IMR-90 (cell line): ENCODE results near the gene SNAPC2. TPM values are rescaled to one million over a fixed set of nuclear protein-coding genes. Genes with fewer than 3 reads are reported as not detected.

Experiments used
- ATAC-seq: fragments of 200-7000 bp; cut with Tn5 transposase; 2 replicates; pipeline ENCODE4 v1.9.1; 2020; ENCODE audit warnings: low read depth, mild to moderate bottlenecking, moderate library complexity
- BruUV-seq: library from RNA; stranded (reverse); fragments of 400-500 nt; replicated peaks from 2 replicates; lab custom pipeline; 2021; lab: Mats Ljungman, UMichigan
- CTCF ChIA-PET: fragments of 300-600 bp; formaldehyde crosslinking; extraction: SDS; loops from one replicate; lab custom pipeline; 2021; ENCODE audit warnings: antibody characterized with exemption; lab: Yijun Ruan, JAX
- POLR2A ChIA-PET: fragments of 300-600 bp; sonication (Branson Sonifier 250); formaldehyde crosslinking; loops from one replicate; lab custom pipeline; 2022; ENCODE audit warnings: antibody characterized with exemption; ENCODE audit not compliant: unreplicated experiment; lab: Charles Lee
- DNase-seq: peaks from one replicate; pipeline ENCODE4 v3.0.0; 2013
- H2AFZ ChIP-seq: replicated peaks from 2 replicates; pipeline ENCODE3; 2013; ENCODE audit warnings: low read length, mild to moderate bottlenecking; ENCODE audit not compliant: poor library complexity
- H2AK5ac ChIP-seq: 2 replicates; pipeline ENCODE4 v1.6.1; 2013; ENCODE audit warnings: low read depth, low read length, inconsistent platforms
- H2AK9ac ChIP-seq: replicated peaks from 2 replicates; pipeline ENCODE3; 2013; ENCODE audit warnings: mild to moderate bottlenecking, low read depth, low read length, moderate library complexity; ENCODE audit not compliant: poor library complexity
- H2BK120ac ChIP-seq: 2 replicates; pipeline ENCODE4 v1.6.1; 2013; ENCODE audit warnings: low read depth, low read length, inconsistent platforms
- H2BK15ac ChIP-seq: 3 replicates; pipeline ENCODE4 v1.6.1; 2013; ENCODE audit warnings: low read depth, low read length, inconsistent platforms
- H2BK20ac ChIP-seq: 2 replicates; pipeline ENCODE4 v1.6.1; 2013; ENCODE audit warnings: low read depth, mild to moderate bottlenecking, inconsistent platforms, low read length, moderate library complexity
- H2BK5ac ChIP-seq: 2 replicates; pipeline ENCODE4 v1.6.1; 2013; ENCODE audit warnings: mild to moderate bottlenecking, low read depth, low read length, inconsistent platforms; ENCODE audit not compliant: poor library complexity, severe bottlenecking
- H3K14ac ChIP-seq: replicated peaks from 2 replicates; pipeline ENCODE4 v1.6.1; 2013; ENCODE audit warnings: low read depth, low read length, inconsistent platforms
- H3K18ac ChIP-seq: 2 replicates; pipeline ENCODE4 v1.6.1; 2013; ENCODE audit warnings: low read depth, low read length, control low read depth
- H3K23ac ChIP-seq: 2 replicates; pipeline ENCODE4 v1.6.1; 2013; ENCODE audit warnings: low read depth, low read length, inconsistent platforms
- H3K27ac ChIP-seq: 2 replicates; pipeline ENCODE4 v1.5.1; 2013; ENCODE audit warnings: mild to moderate bottlenecking, control low read depth, low read length; ENCODE audit not compliant: insufficient read depth
- H3K27me3 ChIP-seq: 2 replicates; pipeline ENCODE4 v1.6.1; 2013; ENCODE audit warnings: low read length; ENCODE audit not compliant: control insufficient read depth, insufficient read depth
- H3K36me3 ChIP-seq: 2 replicates; pipeline ENCODE4 v1.6.1; 2013; ENCODE audit warnings: low read length, mixed read lengths; ENCODE audit not compliant: control insufficient read depth, insufficient read depth
- H3K4ac ChIP-seq: 2 replicates; pipeline ENCODE4 v1.6.1; 2013; ENCODE audit warnings: low read depth, low read length, inconsistent platforms
- H3K4me1 ChIP-seq: 2 replicates; pipeline ENCODE4 v1.6.1; 2013; ENCODE audit warnings: low read length, mixed read lengths; ENCODE audit not compliant: control insufficient read depth, insufficient read depth
- H3K4me2 ChIP-seq: 2 replicates; pipeline ENCODE4 v1.6.1; 2013; ENCODE audit warnings: low read depth, mild to moderate bottlenecking, control low read depth, low read length, moderate library complexity
- H3K4me3 ChIP-seq: 2 replicates; pipeline ENCODE4 v1.5.1; 2013; ENCODE audit warnings: low read depth, mild to moderate bottlenecking, control low read depth, low read length, moderate library complexity; ENCODE audit not compliant: insufficient read depth
- H3K56ac ChIP-seq: 2 replicates; pipeline ENCODE4 v1.6.1; 2013; ENCODE audit warnings: low read length, inconsistent platforms; ENCODE audit not compliant: insufficient read depth; ENCODE audit errors: extremely low read depth
- H3K79me1 ChIP-seq, 2 experiments: 2 replicates each; pipeline ENCODE4 v1.6.1; 2013; ENCODE audit warnings: low read length in 2 of 2, inconsistent platforms in 1 of 2, low read depth in 1 of 2
- H3K9ac ChIP-seq: 2 replicates; pipeline ENCODE4 v1.6.1; 2013; ENCODE audit warnings: low read depth, low read length, control low read depth
- H3K9me1 ChIP-seq: 2 replicates; pipeline ENCODE4 v1.6.1; 2013; ENCODE audit warnings: low read length, inconsistent platforms; ENCODE audit not compliant: insufficient read depth
- H3K9me3 ChIP-seq: 2 replicates; pipeline ENCODE4 v1.6.1; 2013; ENCODE audit warnings: low read length; ENCODE audit not compliant: control insufficient read depth, insufficient read depth
- H4K20me1 ChIP-seq: 2 replicates; pipeline ENCODE4 v1.6.1; 2013; ENCODE audit warnings: low read length, inconsistent platforms; ENCODE audit not compliant: insufficient read depth
- H4K5ac ChIP-seq: 2 replicates; pipeline ENCODE4 v1.6.1; 2013; ENCODE audit warnings: mild to moderate bottlenecking, low read depth, low read length, control low read depth
- H4K8ac ChIP-seq, 2 experiments: 2 replicates each; pipeline ENCODE4 v1.6.1; 2013; ENCODE audit warnings: low read depth in 2 of 2, low read length in 2 of 2, control low read depth in 1 of 2, inconsistent platforms in 1 of 2
- H4K91ac ChIP-seq: 2 replicates; pipeline ENCODE4 v1.6.1; 2013; ENCODE audit warnings: low read depth, low read length, inconsistent platforms; ENCODE audit not compliant: insufficient read depth
- BHLHE40 ChIP-seq: fragments of 150-350 bp; IDR thresholded peaks from 2 replicates; pipeline ENCODE4 v1.6.1; 2016; ENCODE audit warnings: mild to moderate bottlenecking, low read depth, low read length
- MXI1 ChIP-seq: IDR thresholded peaks from 2 replicates; pipeline ENCODE4 v1.6.1; 2012; ENCODE audit warnings: low read depth, mild to moderate bottlenecking, low read length, moderate library complexity, borderline replicate concordance
- WGBS, 2 experiments: methylation state at CpG; one replicate each; pipeline versions ENCODE4 v1.1.5 to v1.1.7; 2013; ENCODE audit warnings: missing lambda C conversion rate in 2 of 2; ENCODE audit not compliant: insufficient read length in 1 of 2; ENCODE audit errors: extremely low coverage in 2 of 2; 5-methylcytosine and 5-hydroxymethylcytosine counted together
- dilution Hi-C: fragments of 300-500 bp; cut with HindIII; formaldehyde crosslinking; loops from one replicate; pipeline ENCODE4 v1.14.3; 2018; ENCODE audit warnings: low sequenced_read_pairs; ENCODE audit not compliant: unreplicated experiment
- in situ Hi-C: fragments of 300-500 bp; cut with MboI; formaldehyde crosslinking; loops from 3 replicates; pipeline ENCODE4 v1.14.3; 2019; ENCODE audit warnings: low sequenced_read_pairs, inconsistent platforms, mixed read lengths
- intact Hi-C: fragments of 100-400 bp; cut with micrococcal nuclease; formaldehyde crosslinking; loops from 2 replicates; pipeline ENCODE4 v1.10.0; 2022
- polyA plus RNA-seq, 3 experiments: library from polyadenylated mRNA; depleted of rRNA; stranded (reverse); fragments of >200 nt; gene quantifications; 2 replicates each; pipeline ENCODE4 v1.2.3, GENCODE V29; 2012; ENCODE audit warnings: low replicate concordance in 1 of 3
- total RNA-seq: library from RNA; depleted of rRNA; stranded (reverse); fragments of >200 nt; gene quantifications from 2 replicates; pipeline ENCODE4 v1.2.3, GENCODE V29; 2012
- TF ChIP-seq, protein P1 (sequence below): fragments of 150-350 bp; IDR thresholded peaks from 2 replicates; pipeline ENCODE4 v1.6.1; 2016; ENCODE audit warnings: low read depth, mild to moderate bottlenecking, low read length, moderate library complexity, borderline replicate concordance

Gene SNAPC2
- total and polyA plus RNA-seq, 2 of the 4 experiments (the other 2 are of a cell fraction): 12.5 to 29.2 TPM

DNA sequence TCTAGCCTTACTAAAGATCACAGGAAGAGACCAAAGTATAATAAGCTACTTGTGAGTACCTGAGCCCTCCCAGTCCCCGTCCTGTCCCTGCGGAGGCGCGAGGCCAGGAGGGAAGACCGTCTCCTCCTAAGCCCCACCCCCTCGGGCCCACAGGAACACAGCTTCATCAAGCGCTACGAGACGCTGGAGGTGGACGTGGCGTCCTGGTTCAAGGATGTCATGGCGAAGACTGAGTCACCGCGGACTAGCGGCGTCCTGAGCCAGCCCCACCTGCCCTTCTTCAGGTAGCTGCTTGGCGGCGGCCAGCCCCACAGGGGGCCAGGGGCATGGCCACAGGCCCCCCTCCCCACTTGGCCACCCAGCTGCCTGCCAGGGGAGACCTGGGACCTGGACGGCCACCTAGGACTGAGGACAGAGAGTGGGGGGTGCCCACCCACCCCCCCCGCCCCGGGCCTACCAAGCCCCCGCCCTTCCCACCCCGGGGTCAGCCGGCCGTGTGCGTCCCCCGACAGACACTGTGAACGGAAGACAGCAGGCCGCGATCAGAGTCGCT, 7.9 kb upstream of the SNAPC2 start:
- Histone ChIP-seq H3K36me3 (peaks cover 28% of the 10 kb centered on the region), H2AK9ac (no peak overlapping the region), H2BK20ac (no peak overlapping the region), H3K79me1 (peaks cover 0 to 18% of the 10 kb centered on the region in 2 experiments; a peak in 2 of 4 replicates), H3K4me3 (no peak overlapping the region), H3K18ac (no peak overlapping the region), H4K91ac (no peak overlapping the region), H2BK5ac (no peak overlapping the region), H4K20me1 (peaks cover 23% of the 10 kb centered on the region), H3K56ac (no peak overlapping the region), H2BK15ac (no peak overlapping the region), H2AFZ (no peak overlapping the region), H2AK5ac (no peak overlapping the region), H3K23ac (no peak overlapping the region), H4K8ac (no peak overlapping the region), H3K9ac (no peak overlapping the region), H3K4me1 (peaks cover 7% of the 10 kb centered on the region; the same call in 1 of the 2 replicates), H3K4me2 (no peak overlapping the region), H3K27me3 (peaks cover 11% of the 10 kb centered on the region), H3K9me3 (no peaks in the 10 kb centered on the region), H4K5ac (no peak overlapping the region), H3K9me1 (no peaks in the 10 kb centered on the region; the same call in 1 of the 2 replicates), H3K14ac (no peak overlapping the region), H3K4ac (no peak overlapping the region), H3K27ac (no peak overlapping the region), H2BK120ac (no peak overlapping the region)
- CTCF ChIA-PET: no interaction called here
- dilution Hi-C loops: no loop called here
- DNase-seq: no peak
- TF ChIP-seq MXI1 (no peak), BHLHE40 (no peak)
- TF ChIP-seq, protein P1, sequence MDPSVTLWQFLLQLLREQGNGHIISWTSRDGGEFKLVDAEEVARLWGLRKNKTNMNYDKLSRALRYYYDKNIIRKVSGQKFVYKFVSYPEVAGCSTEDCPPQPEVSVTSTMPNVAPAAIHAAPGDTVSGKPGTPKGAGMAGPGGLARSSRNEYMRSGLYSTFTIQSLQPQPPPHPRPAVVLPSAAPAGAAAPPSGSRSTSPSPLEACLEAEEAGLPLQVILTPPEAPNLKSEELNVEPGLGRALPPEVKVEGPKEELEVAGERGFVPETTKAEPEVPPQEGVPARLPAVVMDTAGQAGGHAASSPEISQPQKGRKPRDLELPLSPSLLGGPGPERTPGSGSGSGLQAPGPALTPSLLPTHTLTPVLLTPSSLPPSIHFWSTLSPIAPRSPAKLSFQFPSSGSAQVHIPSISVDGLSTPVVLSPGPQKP: no peak
- intact Hi-C loops: no loop called here
- in situ Hi-C loops: no loop called here
- POLR2A ChIA-PET: no interaction called here
- no peak for ATAC-seq
- 93% methylated on average over 4 of the region's 31 CpGs; no CpG with 5 or more reads in 1 of the 2 experiments for WGBS, 2 experiments
- BruUV-seq: no TSS peak
